HCT116 (cell line): ENCODE results near the gene MAP1LC3B2. TPM values are rescaled to one million over a fixed set of nuclear protein-coding genes. Genes with fewer than 3 reads are reported as not detected.

Source experiments
- ATAC-seq: fragments of 200-7000 bp; cut with Tn5 transposase; 2 replicates; pipeline ENCODE4 v1.9.1; 2020; ENCODE audit warnings: mild to moderate bottlenecking, moderate library complexity
- BruUV-seq: library from RNA; stranded (reverse); fragments of 400-500 nt; replicated peaks from 2 replicates; lab custom pipeline; 2021; lab: Mats Ljungman, UMichigan
- CTCF ChIA-PET: fragments of 300-600 bp; sonication (Branson Sonifier 250); formaldehyde crosslinking; loops from one replicate; lab custom pipeline; 2021; ENCODE audit warnings: antibody characterized with exemption; lab: Charles Lee
- POLR2A ChIA-PET: fragments of 300-600, 350-600 bp; sonication (Branson Sonifier 250); formaldehyde crosslinking; loops from one replicate; lab custom pipeline; 2021; ENCODE audit warnings: antibody characterized with exemption; lab: Charles Lee
- RAD21 ChIA-PET, 2 experiments: fragments of 300-600 bp; sonication (Branson Sonifier 250); formaldehyde crosslinking; loops; one replicate each; lab custom pipeline; 2023; ENCODE audit warnings: low total read pairs in 2 of 2; ENCODE audit not compliant: uncharacterized antibody in 2 of 2, unreplicated experiment in 2 of 2, low non-redundant PET in 1 of 2; lab: Charles Lee
- DNase-seq: peaks from one replicate; pipeline ENCODE4 v3.0.0-alpha.2; 2010; ENCODE audit warnings: low read depth, low spot score
- H2AFZ ChIP-seq: fragments of 200-600 bp; shearing (Covaris generic), sonication (generic); 2 replicates; pipeline ENCODE4 v1.6.1; 2017; ENCODE audit warnings: low read depth, mixed run types, mixed read lengths, antibody characterized with exemption, low read length; ENCODE audit not compliant: poor library complexity, severe bottlenecking
- H3K27ac ChIP-seq: 2 replicates; pipeline ENCODE4 v1.5.1; 2012; ENCODE audit warnings: low read depth, low read length
- H3K27me3 ChIP-seq: fragments of 200-600 bp; sonication (generic); 2 replicates; pipeline ENCODE4 v1.6.1; 2016; ENCODE audit warnings: mixed run types, low read length, mixed read lengths; ENCODE audit not compliant: insufficient read depth
- H3K36me3 ChIP-seq, 2 experiments: fragments of 200-500 bp in 1 of 2; fragments of 200-600 bp in 1 of 2; sonication (Bioruptor generic) in 1 of 2; sonication (generic) in 1 of 2; 2 replicates each; pipeline versions ENCODE4 v1.5.1 to v1.6.1; 2014 to 2016; ENCODE audit warnings: low read length in 2 of 2, inconsistent platforms in 1 of 2, mixed read lengths in 1 of 2, mixed run types in 1 of 2; ENCODE audit not compliant: insufficient read depth in 2 of 2, control insufficient read depth in 1 of 2
- H3K4me1 ChIP-seq, 2 experiments: fragments of 200-600 bp in 1 of 2; sonication (generic) in 1 of 2; 2 replicates each; pipeline versions ENCODE4 v1.5.1 to v1.6.1; 2012 to 2017; ENCODE audit warnings: low read length in 2 of 2, inconsistent platforms in 1 of 2, mild to moderate bottlenecking in 1 of 2, mixed read lengths in 1 of 2, mixed run types in 1 of 2, moderate library complexity in 1 of 2; ENCODE audit not compliant: insufficient read depth in 2 of 2, control insufficient read depth in 1 of 2
- H3K4me2 ChIP-seq: fragments of 200-600 bp; sonication (generic); 2 replicates; pipeline ENCODE4 v1.6.1; 2017; ENCODE audit warnings: mixed run types, low read length, mixed read lengths
- H3K4me3 ChIP-seq, 2 experiments: fragments of 200-600 bp in 1 of 2; sonication (generic) in 1 of 2; replicated peaks in 1 of 2; 2 replicates each; pipeline ENCODE4 v1.5.1; 2011 to 2016; ENCODE audit warnings: low read length in 2 of 2, control low read depth in 1 of 2, low read depth in 1 of 2, mild to moderate bottlenecking in 1 of 2, mixed read lengths in 1 of 2, mixed run types in 1 of 2
- H3K79me2 ChIP-seq: fragments of 200-600 bp; sonication (generic); 2 replicates; pipeline ENCODE4 v1.6.1; 2017; ENCODE audit warnings: mild to moderate bottlenecking, mixed run types, low read length, moderate library complexity, mixed read lengths; ENCODE audit not compliant: insufficient read depth
- H3K9ac ChIP-seq: fragments of 200-600 bp; sonication (generic); 2 replicates; pipeline ENCODE4 v1.6.1; 2016; ENCODE audit warnings: low read length, mixed read lengths
- H3K9me2 ChIP-seq: fragments of 200-600 bp; sonication (generic), shearing (Covaris generic); 2 replicates; pipeline ENCODE4 v1.6.1; 2017; ENCODE audit warnings: mixed run types, mild to moderate bottlenecking, moderate library complexity; ENCODE audit not compliant: insufficient read depth
- H3K9me3 ChIP-seq, 2 experiments: fragments of 200-500 bp in 1 of 2; fragments of 200-600 bp in 1 of 2; sonication (Bioruptor generic) in 1 of 2; sonication (generic) in 1 of 2; 2 replicates each; pipeline ENCODE4 v1.6.1; 2014 to 2017; ENCODE audit warnings: low read length in 2 of 2, mixed read lengths in 2 of 2, inconsistent platforms in 1 of 2, low read depth in 1 of 2, mild to moderate bottlenecking in 1 of 2, mixed run types in 1 of 2, moderate library complexity in 1 of 2; ENCODE audit not compliant: control insufficient read depth in 1 of 2, insufficient read depth in 1 of 2
- H4K20me1 ChIP-seq: fragments of 200-600 bp; sonication (generic), shearing (Covaris generic); 2 replicates; pipeline ENCODE4 v1.6.1; 2017; ENCODE audit warnings: mixed run types, mild to moderate bottlenecking, moderate library complexity; ENCODE audit not compliant: insufficient read depth
- CEBPB ChIP-seq: IDR thresholded peaks from 2 replicates; pipeline ENCODE4 v1.6.1; 2012; ENCODE audit warnings: low read depth
- EGR1 ChIP-seq: IDR thresholded peaks from 2 replicates; pipeline ENCODE4 v1.6.1; 2012; ENCODE audit warnings: low read depth
- JUND ChIP-seq: IDR thresholded peaks from 2 replicates; pipeline ENCODE4 v1.6.1; 2012
- POLR2A ChIP-seq: IDR thresholded peaks from 2 replicates; pipeline ENCODE4 v1.7.0; 2011; ENCODE audit warnings: borderline replicate concordance; ENCODE audit not compliant: insufficient read depth, insufficient read length; ENCODE audit errors: extremely low read depth
- RAD21 ChIP-seq: IDR thresholded peaks from 2 replicates; pipeline ENCODE4 v1.6.1; 2012; ENCODE audit warnings: low read depth, mild to moderate bottlenecking
- SP1 ChIP-seq: IDR thresholded peaks from 2 replicates; pipeline ENCODE4 v1.6.1; 2012; ENCODE audit warnings: low read depth
- SRF ChIP-seq: IDR thresholded peaks from 2 replicates; pipeline ENCODE4 v1.6.1; 2012; ENCODE audit warnings: low read depth
- TCF7L2 ChIP-seq: IDR thresholded peaks from 2 replicates; pipeline ENCODE4 v1.7.0; 2011; ENCODE audit warnings: borderline replicate concordance, inconsistent platforms; ENCODE audit not compliant: insufficient read depth, insufficient read length; ENCODE audit errors: extremely low read depth
- ZNF274 ChIP-seq: fragments of 200-500 bp; sonication (Bioruptor generic); IDR thresholded peaks from 2 replicates; pipeline ENCODE4 v1.6.1; 2014; ENCODE audit warnings: mild to moderate bottlenecking, low read depth, low read length, inconsistent platforms
- intact Hi-C: fragments of 100-400 bp; cut with micrococcal nuclease; formaldehyde crosslinking; loops from 2 replicates; pipeline ENCODE4 v1.10.0; 2022
- total RNA-seq: library from RNA; stranded (reverse); gene quantifications from one replicate; pipeline ENCODE4 v1.2.1, GENCODE V29; 2021; ENCODE audit not compliant: unreplicated experiment
- TF ChIP-seq, protein P1 (sequence below): IDR thresholded peaks from 2 replicates; pipeline ENCODE4 v1.6.1; 2011; ENCODE audit warnings: mild to moderate bottlenecking, low read length, moderate library complexity; ENCODE audit not compliant: insufficient replicate concordance; ENCODE audit errors: extremely low read depth
- TF ChIP-seq, protein P2 (sequence below): IDR thresholded peaks from 2 replicates; pipeline ENCODE4 v1.6.1; 2012
- TF ChIP-seq, protein P3 (sequence below): IDR thresholded peaks from 2 replicates; pipeline ENCODE4 v1.6.1; 2012; ENCODE audit warnings: low read depth
- TF ChIP-seq, protein P4 (sequence below): IDR thresholded peaks from 2 replicates; pipeline ENCODE4 v1.6.1; 2012

MAP1LC3B2 gene
- total RNA-seq, 1 experiment from 2014 or later, result 4.7 TPM

DNA sequence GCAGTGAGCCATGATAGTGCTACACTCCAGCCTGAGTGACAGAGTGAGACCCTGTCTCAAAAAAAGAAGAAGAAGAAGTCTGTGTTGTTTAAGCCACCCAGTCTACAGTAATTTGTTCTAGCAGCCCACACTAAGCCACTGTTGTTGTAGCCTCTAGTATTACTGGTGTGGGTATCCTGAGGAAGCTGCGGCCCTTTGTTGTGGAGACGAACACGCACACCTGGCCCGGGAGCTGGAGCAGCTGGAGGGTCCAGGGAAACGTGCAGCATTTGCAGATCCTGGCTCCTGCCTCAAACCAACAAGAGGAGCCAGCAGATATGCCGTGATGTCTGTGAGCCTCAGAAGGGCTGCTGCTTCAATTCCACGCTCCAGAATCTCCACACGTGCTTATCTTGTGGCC is 65.3 kb downstream of the MAP1LC3B2 start:
- Histone ChIP-seq H3K36me3 (no peaks in the 10 kb centered on the region), H3K9ac (no peak overlapping the region), H3K4me2 (no peak overlapping the region), H3K79me2 (no peaks in the 10 kb centered on the region), H3K4me1 (peaks cover 5 to 29% of the 10 kb centered on the region in 2 experiments), H3K4me3 (no peak overlapping the region), H3K27me3 (no peaks in the 10 kb centered on the region), H3K9me2 (no peaks in the 10 kb centered on the region), H3K27ac (no peak overlapping the region), H4K20me1 (no peaks in the 10 kb centered on the region), H2AFZ (no peak overlapping the region), H3K9me3 (peaks cover 0 to 17% of the 10 kb centered on the region in 2 experiments; a peak in 1 of 4 replicates)
- CTCF ChIA-PET, result no interaction called here
- TF ChIP-seq, protein P1, sequence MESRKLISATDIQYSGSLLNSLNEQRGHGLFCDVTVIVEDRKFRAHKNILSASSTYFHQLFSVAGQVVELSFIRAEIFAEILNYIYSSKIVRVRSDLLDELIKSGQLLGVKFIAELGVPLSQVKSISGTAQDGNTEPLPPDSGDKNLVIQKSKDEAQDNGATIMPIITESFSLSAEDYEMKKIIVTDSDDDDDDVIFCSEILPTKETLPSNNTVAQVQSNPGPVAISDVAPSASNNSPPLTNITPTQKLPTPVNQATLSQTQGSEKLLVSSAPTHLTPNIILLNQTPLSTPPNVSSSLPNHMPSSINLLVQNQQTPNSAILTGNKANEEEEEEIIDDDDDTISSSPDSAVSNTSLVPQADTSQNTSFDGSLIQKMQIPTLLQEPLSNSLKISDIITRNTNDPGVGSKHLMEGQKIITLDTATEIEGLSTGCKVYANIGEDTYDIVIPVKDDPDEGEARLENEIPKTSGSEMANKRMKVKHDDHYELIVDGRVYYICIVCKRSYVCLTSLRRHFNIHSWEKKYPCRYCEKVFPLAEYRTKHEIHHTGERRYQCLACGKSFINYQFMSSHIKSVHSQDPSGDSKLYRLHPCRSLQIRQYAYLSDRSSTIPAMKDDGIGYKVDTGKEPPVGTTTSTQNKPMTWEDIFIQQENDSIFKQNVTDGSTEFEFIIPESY, result no peak
- TF ChIP-seq, protein P2, sequence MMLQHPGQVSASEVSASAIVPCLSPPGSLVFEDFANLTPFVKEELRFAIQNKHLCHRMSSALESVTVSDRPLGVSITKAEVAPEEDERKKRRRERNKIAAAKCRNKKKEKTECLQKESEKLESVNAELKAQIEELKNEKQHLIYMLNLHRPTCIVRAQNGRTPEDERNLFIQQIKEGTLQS, result no peak
- TF ChIP-seq, protein P3, sequence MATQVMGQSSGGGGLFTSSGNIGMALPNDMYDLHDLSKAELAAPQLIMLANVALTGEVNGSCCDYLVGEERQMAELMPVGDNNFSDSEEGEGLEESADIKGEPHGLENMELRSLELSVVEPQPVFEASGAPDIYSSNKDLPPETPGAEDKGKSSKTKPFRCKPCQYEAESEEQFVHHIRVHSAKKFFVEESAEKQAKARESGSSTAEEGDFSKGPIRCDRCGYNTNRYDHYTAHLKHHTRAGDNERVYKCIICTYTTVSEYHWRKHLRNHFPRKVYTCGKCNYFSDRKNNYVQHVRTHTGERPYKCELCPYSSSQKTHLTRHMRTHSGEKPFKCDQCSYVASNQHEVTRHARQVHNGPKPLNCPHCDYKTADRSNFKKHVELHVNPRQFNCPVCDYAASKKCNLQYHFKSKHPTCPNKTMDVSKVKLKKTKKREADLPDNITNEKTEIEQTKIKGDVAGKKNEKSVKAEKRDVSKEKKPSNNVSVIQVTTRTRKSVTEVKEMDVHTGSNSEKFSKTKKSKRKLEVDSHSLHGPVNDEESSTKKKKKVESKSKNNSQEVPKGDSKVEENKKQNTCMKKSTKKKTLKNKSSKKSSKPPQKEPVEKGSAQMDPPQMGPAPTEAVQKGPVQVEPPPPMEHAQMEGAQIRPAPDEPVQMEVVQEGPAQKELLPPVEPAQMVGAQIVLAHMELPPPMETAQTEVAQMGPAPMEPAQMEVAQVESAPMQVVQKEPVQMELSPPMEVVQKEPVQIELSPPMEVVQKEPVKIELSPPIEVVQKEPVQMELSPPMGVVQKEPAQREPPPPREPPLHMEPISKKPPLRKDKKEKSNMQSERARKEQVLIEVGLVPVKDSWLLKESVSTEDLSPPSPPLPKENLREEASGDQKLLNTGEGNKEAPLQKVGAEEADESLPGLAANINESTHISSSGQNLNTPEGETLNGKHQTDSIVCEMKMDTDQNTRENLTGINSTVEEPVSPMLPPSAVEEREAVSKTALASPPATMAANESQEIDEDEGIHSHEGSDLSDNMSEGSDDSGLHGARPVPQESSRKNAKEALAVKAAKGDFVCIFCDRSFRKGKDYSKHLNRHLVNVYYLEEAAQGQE, result no peak
- no peak for TF ChIP-seq SRF
- TF ChIP-seq SP1, result no peak
- no peak for TF ChIP-seq EGR1
- no peak for TF ChIP-seq CEBPB
- no peak for TF ChIP-seq JUND
- TF ChIP-seq ZNF274, result no peak
- no peak for TF ChIP-seq RAD21
- TF ChIP-seq, protein P4, sequence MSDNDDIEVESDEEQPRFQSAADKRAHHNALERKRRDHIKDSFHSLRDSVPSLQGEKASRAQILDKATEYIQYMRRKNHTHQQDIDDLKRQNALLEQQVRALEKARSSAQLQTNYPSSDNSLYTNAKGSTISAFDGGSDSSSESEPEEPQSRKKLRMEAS, result no peak
- TF ChIP-seq POLR2A, result no peak
- TF ChIP-seq TCF7L2, result no peak
- ATAC-seq (no peak), DNase-seq (no peak)
- RAD21 ChIA-PET, result no interaction called here
- intact Hi-C loops, result no loop called here
- BruUV-seq, result no TSS peak
- POLR2A ChIA-PET, result no interaction called here
